GM18867 (cell line): ENCODE results near the gene EML5.
"Not testable (repeated sequence)": the region's sequence is repeated elsewhere in the genome, so short reads cannot be mapped to it uniquely, and the experiment has no call there.

ENCODE experiments used
- ATAC-seq: cut with Tn5 transposase; IDR thresholded peaks from one replicate; pipeline ENCODE4 v1.9.1; 2021; ENCODE audit warnings: mild to moderate bottlenecking, moderate library complexity; ENCODE audit not compliant: unreplicated experiment

The EML5 gene

GRCh38 chr14:88792473-88793258 lies at the start of gene EML5:
TSS of gene EML5 (minus strand) at chr14:88792953. CDS start at chr14:88792503, 450 bp downstream.
- ATAC-seq: peak; percentile 85

- no peak for ATAC-seq
These were observed 49.7 kb upstream of the EML5 start for GRCh38 chr14:88842414-88842813.

- no peak for ATAC-seq
These were observed 49.0 kb upstream of the EML5 start for GRCh38 chr14:88841741-88842140.

- ATAC-seq: no peak
These were observed 48.2 kb upstream of the EML5 start for GRCh38 chr14:88840926-88841325.

- no peak for ATAC-seq
These were observed 45.3 kb upstream of the EML5 start for GRCh38 chr14:88838015-88838414.

GRCh38 chr14:88837495-88837894 lies 44.7 kb upstream of the EML5 start:
- ATAC-seq: no peak

- no peak for ATAC-seq
These were observed 42.9 kb upstream of the EML5 start for GRCh38 chr14:88835661-88836060.

- ATAC-seq: no peak
These were observed 42.2 kb upstream of the EML5 start for GRCh38 chr14:88834883-88835431.

- ATAC-seq: no peak
These were observed 38.5 kb upstream of the EML5 start for GRCh38 chr14:88831284-88831683.

- ATAC-seq: no peak
These were observed 37.0 kb upstream of the EML5 start for GRCh38 chr14:88829685-88830302.

- no peak for ATAC-seq
These were observed 36.4 kb upstream of the EML5 start for GRCh38 chr14:88829188-88829587.

- ATAC-seq: no peak
These were observed 32.8 kb upstream of the EML5 start for GRCh38 chr14:88825503-88825902.

- no peak for ATAC-seq
These were observed 32.3 kb upstream of the EML5 start for GRCh38 chr14:88825078-88825458.

- ATAC-seq: peak; percentile 99
These were observed 31.7 kb upstream of the EML5 start, which contains the start of gene TTC8 for GRCh38 chr14:88824314-88825077. TSS of gene TTC8 (plus strand) at chr14:88824651. CDS start at chr14:88824708, 57 bp downstream.

GRCh38 chr14:88823968-88824313 lies 31.2 kb upstream of the EML5 start:
- ATAC-seq: peak; percentile 6

- ATAC-seq: no peak
These were observed 29.1 kb upstream of the EML5 start for GRCh38 chr14:88821888-88822287.

GRCh38 chr14:88821378-88821777 lies 28.6 kb upstream of the EML5 start:
- no peak for ATAC-seq

GRCh38 chr14:88819674-88820073 lies 26.9 kb upstream of the EML5 start:
- not testable (repeated sequence) for ATAC-seq

- ATAC-seq: no peak
These were observed 25.3 kb upstream of the EML5 start for GRCh38 chr14:88818018-88818417.

GRCh38 chr14:88815980-88816379 lies 23.2 kb upstream of the EML5 start:
- ATAC-seq: no peak

- ATAC-seq: no peak
These were observed 15.6 kb upstream of the EML5 start for GRCh38 chr14:88808359-88808758.
